Measurements from ENCODE around the gene MIEN1. TPM values are rescaled to one million over a fixed set of nuclear protein-coding genes. Genes with fewer than 3 reads are reported as not detected.

MIEN1 gene
- total and polyA plus RNA-seq, 3 experiments from 2014 or later, result 42.3 to 114 (median 46.2) TPM

DNA sequence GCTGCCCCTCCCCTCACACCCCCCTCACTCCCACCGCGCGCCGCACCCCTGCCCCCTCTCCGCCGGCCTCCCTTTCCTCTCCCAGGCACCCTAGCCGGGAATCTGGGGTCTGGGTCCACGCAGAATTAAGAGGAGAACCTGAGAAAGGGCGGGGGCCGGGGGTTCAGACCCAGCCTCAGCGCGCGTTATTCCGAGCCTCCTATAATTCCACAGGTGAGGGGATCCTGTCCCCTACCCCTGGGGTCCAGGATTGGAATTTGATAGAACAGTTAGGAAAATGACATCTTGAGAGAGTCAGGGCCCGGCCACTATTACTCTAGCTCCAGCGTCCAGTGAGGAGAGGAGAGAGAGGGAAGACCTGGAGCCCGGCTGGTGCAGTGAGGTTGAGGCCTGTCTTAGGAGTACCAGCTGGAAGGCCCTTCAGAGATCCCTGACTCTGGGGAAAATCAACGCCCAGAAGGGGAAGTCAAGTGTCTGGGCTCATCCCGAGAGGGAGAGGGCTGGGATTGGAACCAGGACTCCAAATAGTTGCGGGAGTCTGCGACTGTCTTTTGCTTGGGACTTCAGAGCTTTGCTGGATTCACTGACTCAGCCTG, 24.7 kb upstream of the MIEN1 start:
- peak overlapping the region; percentile 90 for H3K27ac ChIP-seq (ENCODE audit: low read depth, low read length)
- Mint-ChIP-seq H3K27ac (peak overlapping the region; percentile 95 to 99 (median 97)), H3K4me3 (peak overlapping the region; percentile 73 to 86 (median 82)), H3K4me1 (peaks cover 62 to 69% (median 66%) of the 10 kb centered on the region in 3 donors), H3K36me3 (peaks cover 0 to 13% (median 2%) of the 10 kb centered on the region in 3 donors), H3K27me3 (peaks cover 0 to 4% of the 10 kb centered on the region in 2 donors), H3K9me3 (no peaks in the 10 kb centered on the region)
- H3K4me1 ChIP-seq (ENCODE audit: insufficient read depth, low read length), result peaks cover 64% of the 10 kb centered on the region
- H3K9me3 ChIP-seq (ENCODE audit: low read length), result no peaks in the 10 kb centered on the region
- peak overlapping the region; percentile 81 for H3K4me3 ChIP-seq (ENCODE audit: low read length)
- DNase-seq, result no peak
- ChIA-PET CTCF (interaction anchor here (0.9 to 5.4 kb wide), 17 partner anchors 15 to 225 kb away, joined by 3 to 53 read pairs (median 6); partner anchors contain the start of genes IKZF3, MIEN1, ORMDL3 and PSMD3), POLR2A (interaction anchor here (0.6 to 2.9 kb wide), 16 partner anchors 15 to 225 kb away, joined by 3 to 21 read pairs (median 4); partner anchors contain the start of genes IKZF3, MIEN1 and PSMD3)
- no peaks in the 10 kb centered on the region for H3K27me3 ChIP-seq (ENCODE audit: insufficient read depth, low read length, poor library complexity, severe bottlenecking)
- H3K36me3 ChIP-seq (ENCODE audit: insufficient read depth, low read length), result no peaks in the 10 kb centered on the region

- Histone ChIP-seq H3K27ac (ENCODE audit: low read depth, low read length) (peak overlapping the region; percentile 90), H3K4me1 (ENCODE audit: insufficient read depth, low read length) (peaks cover 58% of the 10 kb centered on the region), H3K9me3 (ENCODE audit: low read length) (no peaks in the 10 kb centered on the region), H3K27me3 (ENCODE audit: insufficient read depth, low read length, poor library complexity, severe bottlenecking) (no peaks in the 10 kb centered on the region), H3K4me3 (ENCODE audit: low read length) (peak overlapping the region; percentile 81), H3K36me3 (ENCODE audit: insufficient read depth, low read length) (no peaks in the 10 kb centered on the region)
- Mint-ChIP-seq H3K27ac (peak overlapping the region; percentile 95 to 99 (median 97)), H3K9me3 (no peaks in the 10 kb centered on the region), H3K4me3 (peak overlapping the region; percentile 75 to 92 (median 82)), H3K4me1 (peaks cover 57 to 62% (median 60%) of the 10 kb centered on the region in 3 donors), H3K27me3 (peaks cover 0 to 4% of the 10 kb centered on the region in 2 donors), H3K36me3 (peaks cover 0 to 7% (median 0%) of the 10 kb centered on the region in 3 donors)
- ChIA-PET POLR2A (interaction anchor here (0.7 to 2.9 kb wide), 10 partner anchors 15 to 226 kb away, joined by 3 to 21 read pairs (median 5); partner anchors contain the start of genes IKZF3, MIEN1 and PSMD3), CTCF (interaction anchor here (0.9 to 5.4 kb wide), 20 partner anchors 16 to 226 kb away, joined by 3 to 53 read pairs (median 6); partner anchors contain the start of genes IKZF3, MIEN1, ORMDL3 and PSMD3)
- peak; percentile 94 to 99 (median 98) for DNase-seq
These were observed 24.0 kb upstream of the MIEN1 start for GRCh38 chr17:39754161-39754957.

- POLR2A ChIA-PET, result interaction anchor here (1.1 to 2.9 kb wide), 4 partner anchors 24 to 227 kb away, joined by 3 to 14 read pairs (median 8); partner anchors contain the start of genes MIEN1 and PSMD3
- Mint-ChIP-seq H3K4me3 (peak overlapping the region; percentile 76 to 92 (median 79)), H3K36me3 (peaks cover 0 to 2% (median 0%) of the 10 kb centered on the region in 3 donors), H3K4me1 (peaks cover 50 to 55% (median 53%) of the 10 kb centered on the region in 3 donors), H3K27ac (peak overlapping the region; percentile 89 to 97 (median 95)), H3K27me3 (peaks cover 0 to 4% of the 10 kb centered on the region in 2 donors), H3K9me3 (no peaks in the 10 kb centered on the region)
- Histone ChIP-seq H3K27ac (ENCODE audit: low read depth, low read length) (peak overlapping the region; percentile 90), H3K4me3 (ENCODE audit: low read length) (peak overlapping the region; percentile 66), H3K36me3 (ENCODE audit: insufficient read depth, low read length) (no peaks in the 10 kb centered on the region), H3K4me1 (ENCODE audit: insufficient read depth, low read length) (peaks cover 51% of the 10 kb centered on the region), H3K9me3 (ENCODE audit: low read length) (no peaks in the 10 kb centered on the region), H3K27me3 (ENCODE audit: insufficient read depth, low read length, poor library complexity, severe bottlenecking) (no peaks in the 10 kb centered on the region)
- CTCF ChIA-PET, result interaction anchor here (0.9 to 5.4 kb wide), 17 partner anchors 10 to 553 kb away, joined by 3 to 53 read pairs (median 6); partner anchors contain the start of genes IKZF3, MIEN1, ORMDL3 and PNMT
- peak in 2 of 5 donors; percentile 65 to 71 for DNase-seq
These were observed 23.3 kb upstream of the MIEN1 start for GRCh38 chr17:39753514-39754160.

GRCh38 chr17:39752241-39752881, 22.0 kb upstream of the MIEN1 start:
- Histone ChIP-seq H3K27ac (ENCODE audit: low read depth, low read length) (no peak overlapping the region), H3K9me3 (ENCODE audit: low read length) (no peaks in the 10 kb centered on the region), H3K4me1 (ENCODE audit: insufficient read depth, low read length) (peaks cover 38% of the 10 kb centered on the region), H3K27me3 (ENCODE audit: insufficient read depth, low read length, poor library complexity, severe bottlenecking) (no peaks in the 10 kb centered on the region), H3K36me3 (ENCODE audit: insufficient read depth, low read length) (no peaks in the 10 kb centered on the region), H3K4me3 (ENCODE audit: low read length) (no peak overlapping the region)
- Mint-ChIP-seq H3K27ac (peak overlapping the region; percentile 56 to 97 (median 93)), H3K4me3 (peak overlapping the region in 6 of 7 donors; percentile 67 to 86 (median 78)), H3K36me3 (no peaks in the 10 kb centered on the region), H3K27me3 (peaks cover 0 to 4% of the 10 kb centered on the region in 2 donors), H3K4me1 (peaks cover 38 to 42% (median 40%) of the 10 kb centered on the region in 3 donors), H3K9me3 (no peaks in the 10 kb centered on the region)
- peak in 1 of 5 donors; percentile 47 for DNase-seq
- ChIA-PET POLR2A (interaction anchor here (0.6 to 1.2 kb wide), 3 partner anchors 85 to 228 kb away, joined by 3 to 4 read pairs (median 3); partner anchors contain the start of gene PSMD3), CTCF (interaction anchor here (0.7 to 5.4 kb wide), 10 partner anchors 12 to 555 kb away, joined by 3 to 53 read pairs (median 5); partner anchors contain the start of genes IKZF3, MIEN1, PNMT and PSMD3)

DNA sequence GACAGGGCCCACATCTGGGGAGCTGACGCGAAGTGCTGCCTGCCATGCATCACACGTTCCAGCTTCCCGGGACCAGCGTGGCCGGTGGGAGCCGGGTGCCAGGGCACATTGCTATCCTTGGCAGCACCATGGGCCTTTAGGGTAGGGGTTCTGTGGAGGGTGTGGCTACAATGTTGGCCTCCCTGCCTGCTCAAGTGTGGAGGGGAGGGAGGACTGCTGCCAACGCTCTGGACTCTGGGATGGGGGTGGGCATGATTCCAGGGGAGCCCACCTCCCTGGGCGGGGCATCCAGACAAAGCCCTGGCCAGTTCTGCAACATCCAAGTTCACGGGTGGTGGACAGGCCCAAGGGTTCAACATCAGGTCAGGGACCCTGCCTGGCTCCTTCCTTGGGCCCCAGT, 21.3 kb upstream of the MIEN1 start:
- Mint-ChIP-seq H3K4me3 (no peak overlapping the region), H3K9me3 (no peaks in the 10 kb centered on the region), H3K36me3 (no peaks in the 10 kb centered on the region), H3K27ac (peak overlapping the region in 2 of 8 donors; percentile 74 to 93), H3K27me3 (peaks cover 0 to 4% of the 10 kb centered on the region in 2 donors), H3K4me1 (peaks cover 30 to 35% (median 33%) of the 10 kb centered on the region in 3 donors)
- Histone ChIP-seq H3K27ac (ENCODE audit: low read depth, low read length) (no peak overlapping the region), H3K4me3 (ENCODE audit: low read length) (no peak overlapping the region), H3K27me3 (ENCODE audit: insufficient read depth, low read length, poor library complexity, severe bottlenecking) (no peaks in the 10 kb centered on the region), H3K36me3 (ENCODE audit: insufficient read depth, low read length) (no peaks in the 10 kb centered on the region), H3K4me1 (ENCODE audit: insufficient read depth, low read length) (peaks cover 31% of the 10 kb centered on the region), H3K9me3 (ENCODE audit: low read length) (no peaks in the 10 kb centered on the region)
- ChIA-PET POLR2A (interaction anchor here (0.6 kb wide), 1 partner anchor 85 kb away, joined by 3 read pairs; no protein-coding TSS in a partner anchor), CTCF (interaction anchor here (1.0 to 5.4 kb wide), 4 partner anchors 21 to 229 kb away, joined by 4 to 53 read pairs (median 17); partner anchors contain the start of genes MIEN1 and PSMD3)
- DNase-seq, result peak in 1 of 5 donors; percentile 44

- Mint-ChIP-seq H3K27ac (peak overlapping the region in 1 of 8 donors; percentile 54), H3K9me3 (no peaks in the 10 kb centered on the region), H3K27me3 (peaks cover 0 to 4% of the 10 kb centered on the region in 2 donors), H3K4me3 (peak overlapping the region in 2 of 7 donors; percentile 20 to 40), H3K4me1 (peaks cover 25 to 29% (median 27%) of the 10 kb centered on the region in 3 donors), H3K36me3 (no peaks in the 10 kb centered on the region)
- peak in 1 of 5 donors; percentile 19 for DNase-seq
- H3K27ac ChIP-seq (ENCODE audit: low read depth, low read length), result no peak overlapping the region
- ChIA-PET POLR2A (no interaction called here), CTCF (interaction anchor here (1.0 kb wide), 1 partner anchor 20 kb away, joined by 4 read pairs; the partner anchor contains the start of gene MIEN1)
- H3K36me3 ChIP-seq (ENCODE audit: insufficient read depth, low read length), result no peaks in the 10 kb centered on the region
- peaks cover 25% of the 10 kb centered on the region for H3K4me1 ChIP-seq (ENCODE audit: insufficient read depth, low read length)
- no peaks in the 10 kb centered on the region for H3K27me3 ChIP-seq (ENCODE audit: insufficient read depth, low read length, poor library complexity, severe bottlenecking)
- no peak overlapping the region for H3K4me3 ChIP-seq (ENCODE audit: low read length)
- H3K9me3 ChIP-seq (ENCODE audit: low read length), result no peaks in the 10 kb centered on the region
These were observed 20.7 kb upstream of the MIEN1 start for GRCh38 chr17:39751016-39751543.
